ENCODE measurements around the gene PDZD2. TPM values are rescaled to one million over a fixed set of nuclear protein-coding genes. Genes with fewer than 3 reads are reported as not detected.
A peak's percentile ranks its signal among the peaks of the same experiment; 100 is the strongest.

PDZD2 gene
- total RNA-seq, 1 donor from 2014 or later: 21.5 TPM

GRCh38 chr5:31823472-31823871, 184.5 kb downstream of the PDZD2 start:
- Mint-ChIP-seq H3K27ac (no peak overlapping the region), H3K4me1 (peaks cover 3% of the 10 kb centered on the region), H3K9me3 (peaks cover 15% of the 10 kb centered on the region), H3K27me3 (ENCODE audit: low read depth) (no peaks in the 10 kb centered on the region), H3K36me3 (peaks cover 7% of the 10 kb centered on the region), H3K4me3 (no peak overlapping the region)
- no peak for TF ChIP-seq CTCF (IDR thresholded peaks at IDR 0.05; ENCODE audit: unreplicated experiment)
- DNase-seq (ENCODE audit: low spot score in 2 of 2, unreplicated experiment in 2 of 2): no peak

GRCh38 chr5:31824869-31825517, 186.1 kb downstream of the PDZD2 start:
- Mint-ChIP-seq H3K36me3 (peaks cover 7% of the 10 kb centered on the region), H3K27me3 (ENCODE audit: low read depth) (no peaks in the 10 kb centered on the region), H3K4me3 (no peak overlapping the region), H3K9me3 (peaks cover 11% of the 10 kb centered on the region), H3K4me1 (peaks cover 3% of the 10 kb centered on the region), H3K27ac (no peak overlapping the region)
- no peak for TF ChIP-seq CTCF (IDR thresholded peaks at IDR 0.05; ENCODE audit: unreplicated experiment)
- no peak for DNase-seq (ENCODE audit: low spot score in 2 of 2, unreplicated experiment in 2 of 2)

GRCh38 chr5:31825518-31826068, 186.7 kb downstream of the PDZD2 start:
- H3K36me3 Mint-ChIP-seq: peaks cover 10% of the 10 kb centered on the region
- H3K9me3 Mint-ChIP-seq: peaks cover 13% of the 10 kb centered on the region
- no peak overlapping the region for H3K4me3 Mint-ChIP-seq
- peaks cover 6% of the 10 kb centered on the region for H3K4me1 Mint-ChIP-seq
- DNase-seq (ENCODE audit: low spot score in 2 of 2, unreplicated experiment in 2 of 2): peak in 1 of 2 experiments; percentile 57
- H3K27me3 Mint-ChIP-seq (ENCODE audit: low read depth): no peaks in the 10 kb centered on the region
- H3K27ac Mint-ChIP-seq: no peak overlapping the region
- TF ChIP-seq CTCF (IDR thresholded peaks at IDR 0.05; ENCODE audit: unreplicated experiment): peak; percentile 28

GRCh38 chr5:31827867-31828266, 188.9 kb downstream of the PDZD2 start:
- H3K27me3 Mint-ChIP-seq (ENCODE audit: low read depth): no peaks in the 10 kb centered on the region

GRCh38 chr5:31832966-31833365, 194.0 kb downstream of the PDZD2 start:
- Mint-ChIP-seq H3K4me3 (no peak overlapping the region), H3K4me1 (peaks cover 10% of the 10 kb centered on the region), H3K27me3 (ENCODE audit: low read depth) (no peaks in the 10 kb centered on the region), H3K27ac (no peak overlapping the region), H3K9me3 (peaks cover 13% of the 10 kb centered on the region), H3K36me3 (peaks cover 8% of the 10 kb centered on the region)
- DNase-seq (ENCODE audit: low spot score in 2 of 2, unreplicated experiment in 2 of 2): no peak
- no peak for TF ChIP-seq CTCF (IDR thresholded peaks at IDR 0.05; ENCODE audit: unreplicated experiment)

More at GRCh38 chr5:31827867-31828266, 188.9 kb downstream of the PDZD2 start:
- DNase-seq (ENCODE audit: low spot score in 2 of 2, unreplicated experiment in 2 of 2): no peak
- Mint-ChIP-seq H3K27ac (no peak overlapping the region), H3K4me3 (no peak overlapping the region), H3K9me3 (peaks cover 16% of the 10 kb centered on the region), H3K4me1 (peaks cover 9% of the 10 kb centered on the region), H3K36me3 (peaks cover 11% of the 10 kb centered on the region)
- no peak for TF ChIP-seq CTCF (IDR thresholded peaks at IDR 0.05; ENCODE audit: unreplicated experiment)

All from mesothelial cell of epicardium (in vitro differentiated cells).